Sigmoid colon (tissue), 7 donors: ENCODE data around the gene EPS8L2. TPM values are rescaled to one million over a fixed set of nuclear protein-coding genes. Genes with fewer than 3 reads are reported as not detected.
A peak's percentile ranks its signal among the peaks of the same experiment; 100 is the strongest.

Experiments
- DNase-seq: peaks from one replicate; pipeline ENCODE4 v3.0.0-alpha.2; 2019
- H3K27ac ChIP-seq, 4 donors: fragments of 200-600 bp; sonication (generic); one replicate each; pipeline ENCODE4 v1.5.1; 2016 to 2019; ENCODE audit warnings: mild to moderate bottlenecking in 1 of 4
- H3K27me3 ChIP-seq, 3 donors: fragments of 200-600 bp; sonication (generic); one replicate each; pipeline ENCODE4 v1.5.1; 2019; ENCODE audit warnings: mild to moderate bottlenecking in 1 of 3
- H3K36me3 ChIP-seq, 4 donors: fragments of 200-600 bp; sonication (generic); one replicate each; pipeline ENCODE4 v1.5.1; 2016 to 2019
- H3K4me1 ChIP-seq, 4 donors: fragments of 200-600 bp; sonication (generic); one replicate each; pipeline ENCODE4 v1.5.1; 2017 to 2019
- H3K4me3 ChIP-seq, 4 donors: fragments of 200-600 bp; sonication (generic); one replicate each; pipeline ENCODE4 v1.5.1; 2017 to 2019; ENCODE audit warnings: mild to moderate bottlenecking in 2 of 4, moderate library complexity in 1 of 4
- H3K9me3 ChIP-seq, 4 donors: fragments of 200-600 bp in 3 of 4; sonication (generic) in 3 of 4; one replicate each; pipeline versions ENCODE4 v1.5.1 to v1.6.1; 2013 to 2019
- CTCF ChIP-seq, 4 experiments: fragments of 450-650 bp in 3 of 4; fragments of 200-600 bp in 1 of 4; IDR thresholded peaks; one replicate each; pipeline ENCODE4 v1.5.1; 2016 to 2019; ENCODE audit warnings: antibody characterized with exemption in 4 of 4, mild to moderate bottlenecking in 3 of 4, moderate library complexity in 2 of 4
- EP300 ChIP-seq, 4 donors: sonication (generic); formaldehyde crosslinking; IDR thresholded peaks; one replicate each; pipeline ENCODE4 v1.6.1; 2017; ENCODE audit warnings: antibody characterized with exemption in 4 of 4
- POLR2A ChIP-seq, 2 donors: fragments of 450-650 bp; IDR thresholded peaks; one replicate each; pipeline ENCODE4 v1.6.1; 2016; ENCODE audit warnings: antibody characterized with exemption in 2 of 2, mild to moderate bottlenecking in 2 of 2, moderate library complexity in 2 of 2
- POLR2AphosphoS5 ChIP-seq, 4 donors: sonication (generic); formaldehyde crosslinking; IDR thresholded peaks; one replicate each; pipeline ENCODE4 v1.6.1; 2017; ENCODE audit warnings: antibody characterized with exemption in 4 of 4
- WGBS, 2 donors: extraction: QIAGEN DNeasy Blood & Tissue Kit; methylation state at CpG; one replicate each; pipeline ENCODE4 v1.1.7; 2013; 5-methylcytosine and 5-hydroxymethylcytosine counted together
- intact Hi-C: fragments of 100-400 bp; cut with DNase I; formaldehyde crosslinking; loops from one replicate; pipeline ENCODE4 v1.15.1; 2023
- polyA plus RNA-seq, 3 donors: library from polyadenylated mRNA; stranded (reverse); fragments of 200-250 nt; gene quantifications; one replicate each; pipeline ENCODE4 v1.2.3, GENCODE V29; 2013
- total RNA-seq, 4 donors: library from RNA; depleted of rRNA; stranded (reverse); fragments of >200 nt; gene quantifications; one replicate each; pipeline ENCODE4 v1.1.0, GENCODE V29; 2016
- donor health status: healthy with polysubstance abuse.
- donor health status: Bipolar disorder and iron deficiency.
- donor health status: healthy.

Gene EPS8L2
- total and polyA plus RNA-seq, 7 donors, result 5.4 to 168 (median 15.6) TPM

GRCh38 chr11:742571-743201, 36.7 kb downstream of the EPS8L2 start:
- intact Hi-C loops, result no loop called here
- TF ChIP-seq EP300 (IDR thresholded peaks at IDR 0.05) (no peak), CTCF (IDR thresholded peaks at IDR 0.05) (no peak), POLR2AphosphoS5 (IDR thresholded peaks at IDR 0.05) (no peak), POLR2A (IDR thresholded peaks at IDR 0.05) (no peak)

GRCh38 chr11:745428-745827, 39.4 kb downstream of the EPS8L2 start:
- no peak overlapping the region for H3K4me3 ChIP-seq
- TF ChIP-seq POLR2A (IDR thresholded peaks at IDR 0.05) (no peak), EP300 (IDR thresholded peaks at IDR 0.05) (no peak), CTCF (IDR thresholded peaks at IDR 0.05) (no peak), POLR2AphosphoS5 (IDR thresholded peaks at IDR 0.05) (no peak)
- no peak overlapping the region for H3K27ac ChIP-seq
- peaks cover 0 to 4% (median 0%) of the 10 kb centered on the region in 3 donors for H3K27me3 ChIP-seq
- no peaks in the 10 kb centered on the region for H3K9me3 ChIP-seq
- peaks cover 0 to 30% (median 22%) of the 10 kb centered on the region in 4 donors for H3K4me1 ChIP-seq
- DNase-seq, result no peak
- intact Hi-C loops, result loop anchor here (5.0 kb wide), 1 partner anchor 52 kb away; the partner anchor contains the start of gene SLC25A22
- H3K36me3 ChIP-seq, result no peaks in the 10 kb centered on the region
- 28 to 40% methylated on average over 1 of the region's 1 CpG for WGBS, 2 donors

More at GRCh38 chr11:742571-743201, 36.7 kb downstream of the EPS8L2 start:
- DNase-seq, result no peak
- Histone ChIP-seq H3K4me3 (no peak overlapping the region), H3K27ac (no peak overlapping the region), H3K9me3 (no peaks in the 10 kb centered on the region), H3K36me3 (no peaks in the 10 kb centered on the region), H3K27me3 (peaks cover 0 to 4% (median 0%) of the 10 kb centered on the region in 3 donors), H3K4me1 (peaks cover 0 to 9% (median 7%) of the 10 kb centered on the region in 4 donors)
- 93% methylated on average over 4 of the region's 4 CpGs for WGBS, 2 donors

- Histone ChIP-seq H3K36me3 (no peaks in the 10 kb centered on the region), H3K27ac (peak overlapping the region; percentile 82 to 89 (median 87)), H3K9me3 (no peaks in the 10 kb centered on the region), H3K27me3 (no peaks in the 10 kb centered on the region), H3K4me3 (peak overlapping the region; percentile 76 to 99 (median 97)), H3K4me1 (peaks cover 0 to 30% (median 22%) of the 10 kb centered on the region in 4 donors)
- peak; percentile 65 for DNase-seq
- no peak for TF ChIP-seq POLR2AphosphoS5 (IDR thresholded peaks at IDR 0.05)
- no peak for TF ChIP-seq POLR2A (IDR thresholded peaks at IDR 0.05)
- no peak for TF ChIP-seq CTCF (IDR thresholded peaks at IDR 0.05)
- no peak for TF ChIP-seq EP300 (IDR thresholded peaks at IDR 0.05)
- intact Hi-C loops, result loop anchor here (5.0 kb wide), 1 partner anchor 51 kb away; the partner anchor contains the start of gene SLC25A22
- 26 to 27% methylated on average over 46 of the region's 46 CpGs for WGBS, 2 donors
Measured at GRCh38 chr11:746289-747157, 40.5 kb downstream of the EPS8L2 start.

- peak within 1 kb of the TSS; percentile 82 to 89 (median 87) for H3K27ac ChIP-seq
- intact Hi-C loops, result loop anchor here (5.0 kb wide), 1 partner anchor 50 kb away; the partner anchor contains the start of gene SLC25A22
- TF ChIP-seq EP300 (IDR thresholded peaks at IDR 0.05) (no peak), POLR2AphosphoS5 (IDR thresholded peaks at IDR 0.05) (peak; percentile 39 to 90 (median 69)), CTCF (IDR thresholded peaks at IDR 0.05) (peak in 1 of 4 experiments; percentile 20), POLR2A (IDR thresholded peaks at IDR 0.05) (peak; percentile 16 to 41)
- H3K4me3 ChIP-seq, result peak within 1 kb of the TSS; percentile 76 to 99 (median 97)
- WGBS, 2 donors, result 0% methylated on average over 112 of the region's 112 CpGs
- no peaks in the 10 kb centered on the region for H3K36me3 ChIP-seq
- no peaks in the 10 kb centered on the region for H3K9me3 ChIP-seq
- DNase-seq, result peak; percentile 95
- H3K4me1 ChIP-seq, result peaks cover 0 to 30% (median 22%) of the 10 kb centered on the region in 4 donors
- no peaks in the 10 kb centered on the region for H3K27me3 ChIP-seq
Measured at GRCh38 chr11:747158-748006, 41.4 kb downstream of the EPS8L2 start, which contains the start of gene TALDO1. TALDO1 (plus strand) TSS chr11:747464; CDS start chr11:747482, 18 bp downstream.
